ENCODE data around the gene ZCCHC17.

ZCCHC17 gene

DNA sequence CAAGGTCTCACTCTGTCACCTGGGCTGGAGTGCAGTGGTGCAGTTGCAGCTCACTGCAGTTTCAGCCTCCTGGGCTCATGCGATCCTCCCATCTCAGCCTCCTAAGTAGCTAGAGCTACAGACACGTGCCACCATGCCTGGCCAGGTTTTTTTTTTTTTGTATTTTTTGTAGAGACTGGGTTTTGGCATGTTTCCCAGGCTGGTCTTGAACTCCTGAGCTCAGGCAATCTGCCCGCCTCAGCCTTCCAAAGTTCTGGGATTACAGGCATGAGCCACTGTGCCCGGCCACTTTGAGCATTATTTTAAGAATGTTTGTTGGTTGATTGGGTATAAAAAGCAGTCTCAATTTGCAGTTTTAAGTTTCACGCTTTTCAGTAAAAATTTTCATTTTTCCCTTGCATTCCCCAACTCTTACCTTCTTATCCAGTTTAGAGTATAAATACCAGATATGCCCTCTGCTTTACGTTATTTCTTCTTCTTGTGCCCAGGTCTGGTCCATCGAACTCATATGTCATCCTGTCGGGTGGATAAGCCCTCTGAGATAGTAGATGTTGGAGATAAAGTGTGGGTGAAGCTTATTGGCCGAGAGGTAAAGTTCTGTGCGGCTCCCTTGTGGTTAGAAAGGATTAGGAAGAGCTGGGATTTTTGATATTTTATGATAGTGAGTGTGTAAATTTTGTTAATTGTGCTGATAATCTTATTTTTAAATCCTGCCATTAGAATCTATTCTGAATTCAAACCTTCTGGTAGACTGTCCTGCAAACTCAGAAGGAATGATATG is 40.0 kb downstream of the ZCCHC17 start:
- H3K9ac ChIP-seq (ENCODE audit: low read length), result no peak overlapping the region
- no peaks in the 10 kb centered on the region for H3K79me2 ChIP-seq (ENCODE audit: low read length)

DNA sequence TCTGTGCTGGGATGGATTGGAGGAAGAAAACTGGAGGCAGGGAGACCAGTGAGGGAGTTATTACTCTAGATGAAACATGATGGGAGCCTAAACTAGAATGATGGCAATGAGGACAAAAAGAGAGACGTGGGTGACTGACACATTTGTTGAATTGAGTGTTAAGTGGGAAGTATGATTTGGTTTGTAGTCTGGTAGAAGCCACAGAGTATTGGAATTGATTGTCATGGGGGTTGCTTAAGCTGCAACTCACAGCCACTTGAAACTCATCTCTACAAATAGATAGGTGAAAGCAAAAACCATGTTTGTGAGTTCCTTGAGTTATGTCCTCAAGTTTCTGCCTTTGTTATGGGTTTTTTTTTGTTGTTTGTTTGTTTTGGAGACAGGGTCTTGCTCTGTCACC is 47.7 kb downstream of the ZCCHC17 start:
- no peaks in the 10 kb centered on the region for H3K4me1 ChIP-seq (ENCODE audit: low read length)
- no peak overlapping the region for H3K4me3 ChIP-seq (ENCODE audit: low read length)
- H4K20me1 ChIP-seq (ENCODE audit: insufficient read depth, low read length), result no peaks in the 10 kb centered on the region

More for the DNA sequence above, 40.0 kb downstream of the ZCCHC17 start:
- Histone ChIP-seq H3K4me1 (ENCODE audit: low read length) (no peaks in the 10 kb centered on the region), H4K20me1 (ENCODE audit: insufficient read depth, low read length) (no peaks in the 10 kb centered on the region), H3K4me2 (ENCODE audit: low read length) (no peak overlapping the region), H3K4me3 (ENCODE audit: low read length) (no peak overlapping the region), H3K9me3 (ENCODE audit: insufficient read depth, low read length) (no peaks in the 10 kb centered on the region), H3K36me3 (replicated peaks; ENCODE audit: low read depth, low read length) (no peaks in the 10 kb centered on the region), H3K27ac (ENCODE audit: low read length) (no peak overlapping the region), H3K27me3 (ENCODE audit: low read depth, low read length) (no peaks in the 10 kb centered on the region), H2AFZ (ENCODE audit: low read depth, low read length) (no peak overlapping the region)
- TF ChIP-seq, protein P1, sequence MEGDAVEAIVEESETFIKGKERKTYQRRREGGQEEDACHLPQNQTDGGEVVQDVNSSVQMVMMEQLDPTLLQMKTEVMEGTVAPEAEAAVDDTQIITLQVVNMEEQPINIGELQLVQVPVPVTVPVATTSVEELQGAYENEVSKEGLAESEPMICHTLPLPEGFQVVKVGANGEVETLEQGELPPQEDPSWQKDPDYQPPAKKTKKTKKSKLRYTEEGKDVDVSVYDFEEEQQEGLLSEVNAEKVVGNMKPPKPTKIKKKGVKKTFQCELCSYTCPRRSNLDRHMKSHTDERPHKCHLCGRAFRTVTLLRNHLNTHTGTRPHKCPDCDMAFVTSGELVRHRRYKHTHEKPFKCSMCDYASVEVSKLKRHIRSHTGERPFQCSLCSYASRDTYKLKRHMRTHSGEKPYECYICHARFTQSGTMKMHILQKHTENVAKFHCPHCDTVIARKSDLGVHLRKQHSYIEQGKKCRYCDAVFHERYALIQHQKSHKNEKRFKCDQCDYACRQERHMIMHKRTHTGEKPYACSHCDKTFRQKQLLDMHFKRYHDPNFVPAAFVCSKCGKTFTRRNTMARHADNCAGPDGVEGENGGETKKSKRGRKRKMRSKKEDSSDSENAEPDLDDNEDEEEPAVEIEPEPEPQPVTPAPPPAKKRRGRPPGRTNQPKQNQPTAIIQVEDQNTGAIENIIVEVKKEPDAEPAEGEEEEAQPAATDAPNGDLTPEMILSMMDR (IDR thresholded peaks at IDR 0.05; ENCODE audit: low read depth, low read length), result no peak
- TF ChIP-seq EZH2phosphoT487 (IDR thresholded peaks at IDR 0.05; ENCODE audit: low read depth), result no peak

DNA sequence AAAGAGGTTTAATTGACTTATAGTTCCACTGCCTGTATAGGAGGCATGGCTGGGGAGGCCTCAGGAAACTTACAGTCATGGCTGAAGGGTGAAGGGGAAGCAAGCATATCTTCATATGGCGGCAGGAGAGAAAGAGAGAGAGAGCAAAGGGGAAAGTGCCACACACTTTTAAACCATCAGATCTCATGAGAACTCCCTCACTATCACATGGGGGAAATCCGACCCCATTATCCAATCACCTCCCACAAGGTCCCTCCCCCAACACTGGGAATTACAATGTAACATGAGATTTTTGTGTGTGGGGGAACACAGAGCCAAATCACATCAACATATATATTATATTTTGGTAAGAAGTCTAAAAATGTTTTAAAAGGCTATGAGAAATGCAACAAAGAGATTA is 48.8 kb downstream of the ZCCHC17 start:
- H3K4me2 ChIP-seq (ENCODE audit: low read length), result no peak overlapping the region
- H3K4me1 ChIP-seq (ENCODE audit: low read length), result no peaks in the 10 kb centered on the region
- H3K9me3 ChIP-seq (ENCODE audit: insufficient read depth, low read length), result no peaks in the 10 kb centered on the region
- no peak overlapping the region for H3K27ac ChIP-seq (ENCODE audit: low read length)
- H3K4me3 ChIP-seq (ENCODE audit: low read length), result no peak overlapping the region
- H3K79me2 ChIP-seq (ENCODE audit: low read length), result no peaks in the 10 kb centered on the region
- no peak overlapping the region for H3K9ac ChIP-seq (ENCODE audit: low read length)
- no peak overlapping the region for H2AFZ ChIP-seq (ENCODE audit: low read depth, low read length)
- H3K27me3 ChIP-seq (ENCODE audit: low read depth, low read length), result no peaks in the 10 kb centered on the region
- no peaks in the 10 kb centered on the region for H3K36me3 ChIP-seq (replicated peaks; ENCODE audit: low read depth, low read length)
- TF ChIP-seq, protein P1 (IDR thresholded peaks at IDR 0.05; ENCODE audit: low read depth, low read length), result no peak
- TF ChIP-seq EZH2phosphoT487 (IDR thresholded peaks at IDR 0.05; ENCODE audit: low read depth), result no peak
- no peaks in the 10 kb centered on the region for H4K20me1 ChIP-seq (ENCODE audit: insufficient read depth, low read length)

More for the DNA sequence above, 47.7 kb downstream of the ZCCHC17 start:
- Histone ChIP-seq H3K36me3 (replicated peaks; ENCODE audit: low read depth, low read length) (no peaks in the 10 kb centered on the region), H3K27me3 (ENCODE audit: low read depth, low read length) (no peaks in the 10 kb centered on the region), H3K79me2 (ENCODE audit: low read length) (no peaks in the 10 kb centered on the region), H3K9ac (ENCODE audit: low read length) (no peak overlapping the region), H3K4me2 (ENCODE audit: low read length) (no peak overlapping the region), H2AFZ (ENCODE audit: low read depth, low read length) (no peak overlapping the region), H3K9me3 (ENCODE audit: insufficient read depth, low read length) (no peaks in the 10 kb centered on the region), H3K27ac (ENCODE audit: low read length) (no peak overlapping the region)
- TF ChIP-seq, protein P1 (IDR thresholded peaks at IDR 0.05; ENCODE audit: low read depth, low read length), result no peak
- no peak for TF ChIP-seq EZH2phosphoT487 (IDR thresholded peaks at IDR 0.05; ENCODE audit: low read depth)

DNA sequence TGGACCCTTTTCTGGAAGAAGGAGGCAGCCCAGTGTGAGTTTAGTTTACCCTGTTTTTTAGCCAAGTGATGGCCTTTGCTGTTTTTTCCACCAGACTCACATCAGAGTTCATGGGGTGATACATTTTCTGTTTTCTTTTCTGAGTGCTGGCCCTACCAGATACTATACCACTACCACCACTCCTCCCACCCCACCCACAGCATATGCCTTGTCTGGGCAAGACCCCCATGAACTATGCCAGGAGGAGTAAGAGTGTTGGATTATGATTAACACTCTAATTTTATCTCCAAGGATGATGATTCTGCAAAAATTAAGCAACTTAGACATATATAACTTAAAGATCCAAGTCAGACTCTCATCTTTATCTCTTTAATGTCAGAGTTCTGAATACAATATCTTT is 50.0 kb downstream of the ZCCHC17 start:
- Histone ChIP-seq H3K36me3 (replicated peaks; ENCODE audit: low read depth, low read length) (no peaks in the 10 kb centered on the region), H3K4me1 (ENCODE audit: low read length) (no peaks in the 10 kb centered on the region), H4K20me1 (ENCODE audit: insufficient read depth, low read length) (no peaks in the 10 kb centered on the region), H3K27me3 (ENCODE audit: low read depth, low read length) (no peaks in the 10 kb centered on the region), H3K9ac (ENCODE audit: low read length) (no peak overlapping the region), H3K9me3 (ENCODE audit: insufficient read depth, low read length) (no peaks in the 10 kb centered on the region), H2AFZ (ENCODE audit: low read depth, low read length) (no peak overlapping the region), H3K4me2 (ENCODE audit: low read length) (no peak overlapping the region), H3K27ac (ENCODE audit: low read length) (no peak overlapping the region), H3K4me3 (ENCODE audit: low read length) (no peak overlapping the region), H3K79me2 (ENCODE audit: low read length) (no peaks in the 10 kb centered on the region)
- no peak for TF ChIP-seq EZH2phosphoT487 (IDR thresholded peaks at IDR 0.05; ENCODE audit: low read depth)
